Sciatic nerve (tissue), 2 donors: Measurements from ENCODE around the gene KRTAP12-3. TPM values are rescaled to one million over a fixed set of nuclear protein-coding genes. Genes with fewer than 3 reads are reported as not detected.
A peak's percentile ranks its signal among the peaks of the same experiment; 100 is the strongest.
"Not testable (repeated sequence)": the region's sequence is repeated elsewhere in the genome, so short reads cannot be mapped to it uniquely, and the experiment has no call there.

ENCODE experiments used
- ATAC-seq: fragments of 200-7000 bp; cut with Tn5 transposase; one replicate; pipeline ENCODE4 v1.9.1; 2020; ENCODE audit warnings: mild to moderate bottlenecking, moderate library complexity
- DNase-seq: peaks from one replicate; pipeline ENCODE4 v3.0.0-alpha.2; 2020; ENCODE audit warnings: low spot score
- intact Hi-C: fragments of 100-400 bp; cut with DNase I; formaldehyde crosslinking; loops from one replicate; pipeline ENCODE4 v1.14.2; 2022
- total RNA-seq: library from RNA; stranded (reverse); fragmentation: NEBNext Ultra II Directional; extraction: Animal tissue kit (Norgen Biotek cat#: 25700); gene quantifications from one replicate; pipeline ENCODE4 v1.2.1, GENCODE V29; 2021
- donor health status: DM: no; HTN: no; CAD: no.
- donor health status: DM: no; HTN: no; CAD: no.

The KRTAP12-3 gene
- total RNA-seq, 1 donor from 2014 or later: not detected

GRCh38 chr21:44647222-44647552 is 10.5 kb upstream of the KRTAP12-3 start:
- ATAC-seq (no peak), DNase-seq (peak; percentile 36)
- intact Hi-C loops: no loop called here

DNA sequence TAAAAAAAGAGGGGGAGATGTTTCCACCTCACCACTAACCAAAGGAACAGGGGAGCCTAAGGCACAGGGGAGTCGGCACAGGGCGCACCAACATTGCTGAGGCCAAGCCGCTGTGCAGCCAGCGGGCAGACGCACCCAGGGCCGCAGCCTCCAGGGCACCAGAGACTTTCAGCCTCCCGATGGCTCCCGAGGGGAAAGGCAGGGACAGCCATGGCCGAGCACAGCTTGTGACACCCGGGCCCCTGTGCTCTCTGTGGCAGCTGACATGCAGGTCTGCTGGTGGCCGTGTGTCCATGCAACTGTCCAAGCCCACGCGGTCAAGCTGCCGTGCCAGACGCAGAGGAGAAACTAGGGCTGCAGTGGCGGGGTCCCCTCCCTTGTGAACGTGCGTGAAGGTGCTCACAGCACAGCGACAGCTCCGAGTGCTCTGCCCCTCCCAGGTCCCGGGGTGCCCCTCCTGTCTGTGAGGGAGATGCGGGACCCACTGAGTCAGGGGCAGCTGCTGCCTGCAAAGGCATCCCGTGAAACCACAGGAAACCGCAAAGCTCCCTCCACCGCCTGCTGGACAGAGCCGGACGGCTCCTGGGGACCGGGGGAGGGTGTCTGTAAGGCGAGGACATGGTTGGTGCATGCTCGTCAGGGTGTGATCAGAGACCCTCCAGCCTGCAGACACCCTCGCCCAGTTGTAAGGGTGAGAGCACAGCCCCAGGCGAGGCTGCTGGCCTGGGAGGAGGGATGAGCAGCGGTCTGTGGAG is 9.0 kb upstream of the KRTAP12-3 start:
- ATAC-seq (no peak), DNase-seq (peak; percentile 50)
- intact Hi-C loops: no loop called here

DNA sequence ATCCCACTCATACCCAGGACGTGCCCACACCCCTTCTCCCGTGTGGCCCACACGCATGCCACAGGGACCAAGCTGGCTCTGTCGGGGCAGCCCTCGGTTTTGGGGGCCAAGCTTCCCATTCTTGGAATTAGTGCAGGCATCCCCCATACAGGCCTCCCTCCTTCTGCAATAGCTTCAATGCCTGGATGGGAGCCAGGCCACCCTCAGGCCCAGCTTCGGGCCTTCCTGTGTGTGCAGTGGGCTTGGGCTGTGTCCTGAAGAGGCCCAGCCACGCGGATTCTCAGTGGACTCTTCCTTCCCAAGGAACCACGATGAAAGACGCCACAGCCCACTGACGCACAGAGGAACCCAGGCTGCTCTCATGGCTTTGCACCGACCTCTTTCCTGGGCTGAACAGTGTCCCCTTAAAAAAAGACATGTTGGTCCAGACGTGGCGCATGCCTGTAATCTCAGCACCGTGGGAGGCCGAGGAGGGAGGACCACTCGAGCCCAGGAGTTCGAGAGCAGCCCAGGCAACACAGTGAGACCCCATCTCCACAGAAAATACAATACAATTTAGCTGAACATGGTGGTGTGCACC is 8.1 kb upstream of the KRTAP12-3 start:
- ATAC-seq: no peak
- peak; percentile 27 for DNase-seq
- intact Hi-C loops: no loop called here

DNA sequence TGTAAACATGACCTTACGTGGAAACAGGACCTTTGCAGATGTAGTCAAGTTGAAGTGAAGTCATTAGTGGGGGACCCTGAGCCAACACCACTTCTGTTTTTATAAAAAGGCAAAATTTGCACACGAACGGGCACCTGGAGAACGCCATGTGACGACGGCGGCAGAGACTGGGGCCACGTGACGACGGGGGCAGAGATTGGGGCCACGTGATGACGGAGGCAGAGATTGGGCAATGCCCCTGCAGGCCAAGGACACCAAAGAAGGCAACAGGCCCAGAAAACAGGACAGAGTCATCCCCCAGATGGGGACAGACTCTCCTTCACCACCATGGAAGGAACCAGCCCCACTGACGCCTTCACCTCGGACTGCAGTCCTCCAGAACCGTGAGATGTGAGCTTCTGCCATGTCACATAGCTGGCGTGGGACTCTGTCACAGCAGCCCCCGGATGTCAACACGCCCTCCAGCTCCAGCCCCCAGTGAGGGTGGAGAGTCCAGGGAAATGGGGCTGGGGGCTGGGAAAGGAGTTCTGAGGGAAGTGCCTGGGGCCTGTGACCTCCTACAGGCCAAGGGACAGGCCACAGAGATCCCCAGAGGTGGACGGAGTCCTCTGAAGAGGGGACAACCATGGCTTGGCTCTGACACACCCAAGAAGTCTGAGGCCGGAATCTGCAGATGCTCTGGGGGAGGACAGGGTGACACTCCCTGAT is 7.3 kb upstream of the KRTAP12-3 start:
- peak; percentile 38 for DNase-seq
- intact Hi-C loops: no loop called here
- ATAC-seq: no peak

- ATAC-seq: no peak
- intact Hi-C loops: no loop called here
- peak; percentile 25 for DNase-seq
Observed at GRCh38 chr21:44650973-44651675, 6.6 kb upstream of the KRTAP12-3 start.

- intact Hi-C loops: no loop called here
- no peak for ATAC-seq
- DNase-seq: peak; percentile 46
Observed at GRCh38 chr21:44653123-44653522, 4.6 kb upstream of the KRTAP12-3 start.

- intact Hi-C loops: no loop called here
- no peak for ATAC-seq
- peak; percentile 43 for DNase-seq
Observed at GRCh38 chr21:44653656-44654575, 3.8 kb upstream of the KRTAP12-3 start.

DNA sequence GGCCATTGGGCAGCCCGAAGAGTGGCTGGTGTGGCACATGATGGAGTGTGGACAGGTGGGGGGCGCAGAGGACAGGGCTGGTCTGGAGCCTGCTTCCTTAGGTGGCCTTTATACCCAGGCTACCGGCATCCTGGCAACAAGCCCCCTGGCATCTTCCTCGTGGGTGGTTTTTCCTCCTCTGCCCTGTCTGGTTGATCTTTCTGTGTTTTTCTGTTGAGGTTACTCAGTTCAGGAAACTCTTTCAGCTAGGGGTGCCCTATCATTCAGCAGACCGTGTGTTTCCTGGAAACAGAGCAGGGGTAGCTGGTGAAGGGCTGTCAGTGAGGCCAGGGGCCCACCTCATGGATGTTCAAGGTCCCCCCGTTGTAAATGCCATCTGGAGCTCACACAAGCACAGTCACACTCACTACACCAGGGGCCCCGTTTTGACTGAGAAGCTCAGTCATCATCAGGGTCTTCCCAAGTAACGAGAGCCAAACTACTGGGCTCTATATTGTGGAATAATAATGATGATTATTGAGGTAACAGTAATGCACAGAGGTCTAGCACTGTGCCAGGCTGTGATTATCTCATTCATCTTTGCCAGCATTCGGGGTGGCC is 3.1 kb upstream of the KRTAP12-3 start, which contains the start of gene KRTAP12-4:
KRTAP12-4 (minus strand) TSS at position 84 of the 600 bp plus-strand sequence; CDS start at position 39, 45 bp downstream.
- peak; percentile 12 for DNase-seq
- intact Hi-C loops: no loop called here
- ATAC-seq: no peak

- ATAC-seq (no peak), DNase-seq (peak; percentile 36)
- intact Hi-C loops: no loop called here
Observed at GRCh38 chr21:44656868-44657267, 864 bp upstream of the KRTAP12-3 start.

DNA sequence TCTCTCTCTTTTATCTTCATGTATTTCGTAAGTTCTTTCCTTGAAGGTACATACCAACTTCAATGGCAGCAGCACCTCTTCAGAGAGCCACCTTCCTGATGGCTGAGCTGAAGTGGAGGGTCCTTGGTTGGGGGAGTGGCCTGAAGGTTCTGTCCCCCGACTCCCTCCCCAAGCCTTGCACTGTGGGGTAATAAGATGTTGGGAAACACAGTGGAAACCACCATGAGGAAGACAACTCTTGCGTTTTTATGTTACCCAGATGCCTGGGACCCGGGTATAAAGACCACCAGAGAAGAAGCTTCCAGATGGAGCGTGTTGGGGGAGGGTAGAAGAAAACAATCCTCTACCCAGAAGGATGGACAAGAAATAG is 794 bp downstream of the KRTAP12-3 start:
- DNase-seq (no peak), ATAC-seq (no peak)
- intact Hi-C loops: no loop called here

GRCh38 chr21:44658913-44659595 is 1.3 kb downstream of the KRTAP12-3 start:
- DNase-seq (peak; percentile 17), ATAC-seq (no peak)
- intact Hi-C loops: no loop called here

DNA sequence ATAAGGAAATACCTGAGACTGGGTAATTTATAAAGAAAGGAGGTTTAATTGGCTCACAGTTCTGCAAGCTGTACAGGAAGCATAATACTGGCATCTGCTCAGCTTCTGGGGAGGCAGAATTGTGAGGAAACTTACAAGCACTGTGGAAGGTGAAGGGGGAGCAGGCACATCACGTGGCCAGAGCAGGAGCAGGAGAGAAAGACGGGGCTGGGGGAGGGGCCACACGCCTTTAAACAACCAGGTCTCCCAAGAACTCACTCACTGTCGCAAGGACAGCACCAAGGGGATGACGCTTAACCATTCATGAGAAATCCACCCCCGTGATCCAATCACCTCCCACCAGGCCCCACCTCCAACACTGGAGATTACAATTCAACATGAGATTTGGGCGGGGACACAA is 3.8 kb downstream of the KRTAP12-3 start:
- ATAC-seq, intact Hi-C loops: not testable (repeated sequence)
- peak; percentile 15 for DNase-seq

DNA sequence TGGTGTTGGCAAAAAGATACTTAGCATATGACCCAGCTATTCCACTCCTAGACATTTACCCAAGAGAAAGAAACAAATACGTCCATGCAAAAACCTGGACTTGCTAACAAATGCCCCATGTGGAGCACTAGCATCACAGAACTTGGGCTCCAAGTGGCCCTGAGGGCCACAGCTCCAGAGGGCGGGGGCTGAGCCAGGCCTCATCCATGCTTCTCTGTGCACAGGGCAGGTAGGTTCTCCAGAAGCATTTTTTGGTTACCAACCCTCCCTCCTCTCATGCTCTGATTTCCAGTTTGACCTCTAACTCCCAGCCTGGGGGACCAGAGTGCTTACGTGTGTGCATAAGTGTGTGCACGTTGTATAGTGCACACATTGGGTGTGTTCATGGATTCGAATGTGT is 7.0 kb downstream of the KRTAP12-3 start:
- no peak for ATAC-seq
- intact Hi-C loops: no loop called here
- DNase-seq: peak; percentile 19

DNA sequence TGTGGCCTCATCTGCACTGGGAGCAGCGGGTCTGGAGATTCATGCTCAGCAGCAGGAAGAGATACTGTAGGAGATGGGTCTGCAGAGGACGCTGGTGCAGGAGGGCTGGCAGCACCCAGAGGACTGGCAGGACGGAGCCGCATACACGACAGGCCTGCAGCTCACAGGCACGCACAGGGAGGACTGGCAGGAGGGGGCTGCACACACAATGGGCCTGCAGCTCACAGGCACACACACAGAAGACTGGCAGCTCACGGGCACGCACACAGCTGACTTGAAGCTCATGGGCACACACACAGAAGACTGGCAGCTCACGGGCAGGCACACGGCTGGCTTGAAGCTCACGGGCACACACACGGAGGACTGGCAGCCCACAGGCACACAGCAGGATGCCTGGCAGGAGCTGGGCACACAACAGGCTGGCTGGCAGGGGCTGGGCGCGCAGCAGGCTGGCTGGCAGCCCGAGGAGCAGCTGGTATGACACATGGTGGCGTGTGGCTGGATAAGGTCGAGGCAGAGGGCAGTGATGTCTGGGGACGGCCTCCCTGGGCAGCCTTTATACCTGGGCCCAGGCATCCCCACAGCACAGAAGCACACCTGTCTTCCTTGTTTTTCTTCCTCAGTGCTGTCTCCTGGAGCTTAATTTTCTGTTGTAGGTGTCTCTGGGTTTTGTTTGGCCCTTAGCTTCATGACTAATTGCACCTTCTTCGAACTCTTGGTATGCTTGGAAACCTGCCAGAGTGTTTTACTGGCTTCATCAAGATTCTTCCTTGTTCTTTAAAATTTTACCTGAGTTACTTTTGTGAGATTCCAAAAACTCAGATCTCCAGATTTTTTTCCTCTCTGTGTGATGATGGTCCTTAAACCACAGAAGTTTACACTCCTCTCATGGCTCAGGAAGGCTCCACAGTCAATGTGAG is 8.9 kb downstream of the KRTAP12-3 start, which contains the start of gene KRTAP12-2:
KRTAP12-2 (minus strand) TSS at position 527 of the 920 bp plus-strand sequence; CDS start at position 486, 41 bp downstream.
- ATAC-seq: no peak
- intact Hi-C loops: no loop called here
- peak; percentile 17 for DNase-seq

- intact Hi-C loops: no loop called here
- no peak for ATAC-seq
- DNase-seq: no peak
Observed at GRCh38 chr21:44667612-44668011, 9.9 kb downstream of the KRTAP12-3 start.

DNA sequence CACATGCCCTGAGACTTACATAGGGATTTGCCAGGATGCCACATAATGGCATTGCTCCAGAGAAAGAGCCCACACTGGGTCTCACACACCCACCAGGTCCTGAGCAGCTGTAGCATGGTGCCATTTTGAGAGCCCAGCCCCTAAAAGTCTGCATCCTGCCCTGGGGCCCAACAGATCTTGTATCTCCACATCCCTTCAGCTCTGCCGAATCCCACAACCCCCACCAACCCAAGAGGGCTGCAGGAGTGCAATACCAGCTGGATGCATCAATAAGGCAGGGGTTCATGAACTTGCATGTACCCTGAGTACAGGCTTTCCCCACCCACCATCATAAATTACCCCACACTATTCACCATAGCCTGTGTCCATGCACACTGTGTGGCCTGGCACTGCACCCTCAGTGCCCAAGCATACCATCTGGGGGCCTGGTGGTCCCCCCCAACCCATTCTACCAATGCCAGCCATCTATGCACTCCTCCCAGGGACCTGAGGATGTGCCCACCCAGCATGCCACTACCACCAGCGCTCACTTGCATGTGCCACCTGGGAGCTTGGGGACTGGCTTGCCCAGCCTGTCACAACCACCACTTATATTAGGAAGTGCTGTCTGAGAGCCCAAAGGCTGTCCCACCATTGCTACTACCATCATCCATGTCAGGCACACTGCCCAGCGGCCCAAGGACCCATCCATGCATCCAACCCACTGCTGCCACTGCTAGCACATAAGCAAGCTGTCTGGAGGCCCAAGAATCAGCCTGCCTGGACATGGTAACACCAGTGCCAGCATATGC is 13.1 kb downstream of the KRTAP12-3 start:
- peak; percentile 23 for DNase-seq
- intact Hi-C loops: no loop called here
- no peak for ATAC-seq
